ENCODE measurements around the gene CEP44. TPM values are rescaled to one million over a fixed set of nuclear protein-coding genes. Genes with fewer than 3 reads are reported as not detected.

The CEP44 gene
- total and polyA plus RNA-seq, 2 experiments from 2014 or later, result 6.1 to 8.1 TPM

GRCh38 chr4:174316954-174317353 lies 33.2 kb downstream of the CEP44 start:
- H3K36me3 ChIP-seq (ENCODE audit: low read depth), result no peaks in the 10 kb centered on the region
- no peaks in the 10 kb centered on the region for H3K9me2 ChIP-seq (ENCODE audit: insufficient read depth)
- H3K27ac ChIP-seq, result no peak overlapping the region
- peaks cover 17% of the 10 kb centered on the region; the same call in 1 of the 2 replicates for H3F3A ChIP-seq (ENCODE audit: insufficient read depth)
- in situ Hi-C loops (cut with MboI), result loop anchor here (25.0 kb wide), 1 partner anchor 805 kb away; no protein-coding TSS in a partner anchor
- no peak overlapping the region for H3K9ac ChIP-seq
- no peaks in the 10 kb centered on the region for H3K9me3 ChIP-seq (ENCODE audit: low read depth)
- no peaks in the 10 kb centered on the region for H3K27me3 ChIP-seq (replicated peaks; ENCODE audit: insufficient read depth)
- H3K4me1 ChIP-seq (ENCODE audit: insufficient read depth), result peaks cover 31% of the 10 kb centered on the region
- H3K79me2 ChIP-seq (ENCODE audit: insufficient read depth), result no peaks in the 10 kb centered on the region
- H3K4me3 ChIP-seq, result no peak overlapping the region
- WGBS, 2 experiments (ENCODE audit: low coverage in 1 of 2, low lambda C conversion rate in 2 of 2, missing lambda C conversion rate in 2 of 2), result 74 to 80% methylated on average over 2 of the region's 2 CpGs
- peak; percentile 44 for DNase-seq
- TF ChIP-seq EZH2 (IDR thresholded peaks at IDR 0.05; ENCODE audit: insufficient read depth, poor library complexity, severe bottlenecking), result no peak
- TF ChIP-seq EZH2phosphoT487 (IDR thresholded peaks at IDR 0.05; ENCODE audit: insufficient read depth, low read depth), result no peak
- no peak overlapping the region for H2AFZ ChIP-seq
- no peaks in the 10 kb centered on the region for H4K20me1 ChIP-seq (ENCODE audit: insufficient read depth)
- peak overlapping the region; percentile 9 for H3K4me2 ChIP-seq (ENCODE audit: unreplicated experiment)

- no peak overlapping the region for H3K4me3 ChIP-seq
- peaks cover 17% of the 10 kb centered on the region; the same call in 1 of the 2 replicates for H3F3A ChIP-seq (ENCODE audit: insufficient read depth)
- DNase-seq, result peak; percentile 5
- peaks cover 31% of the 10 kb centered on the region for H3K4me1 ChIP-seq (ENCODE audit: insufficient read depth)
- peak overlapping the region; percentile 9 for H3K4me2 ChIP-seq (ENCODE audit: unreplicated experiment)
- H3K27ac ChIP-seq, result no peak overlapping the region
- TF ChIP-seq EZH2phosphoT487 (IDR thresholded peaks at IDR 0.05; ENCODE audit: insufficient read depth, low read depth) (no peak), EZH2 (IDR thresholded peaks at IDR 0.05; ENCODE audit: insufficient read depth, poor library complexity, severe bottlenecking) (no peak)
- H3K27me3 ChIP-seq (replicated peaks; ENCODE audit: insufficient read depth), result no peaks in the 10 kb centered on the region
- H3K9ac ChIP-seq, result no peak overlapping the region
- no peaks in the 10 kb centered on the region for H3K79me2 ChIP-seq (ENCODE audit: insufficient read depth)
- no peak overlapping the region for H2AFZ ChIP-seq
- H3K36me3 ChIP-seq (ENCODE audit: low read depth), result no peaks in the 10 kb centered on the region
- no peaks in the 10 kb centered on the region for H3K9me3 ChIP-seq (ENCODE audit: low read depth)
- no peaks in the 10 kb centered on the region for H4K20me1 ChIP-seq (ENCODE audit: insufficient read depth)
- no peaks in the 10 kb centered on the region for H3K9me2 ChIP-seq (ENCODE audit: insufficient read depth)
- in situ Hi-C loops (cut with MboI), result loop anchor here (25.0 kb wide), 1 partner anchor 805 kb away; no protein-coding TSS in a partner anchor
Measured at GRCh38 chr4:174317531-174317930, 33.8 kb downstream of the CEP44 start.

GRCh38 chr4:174318829-174319764 lies 35.4 kb downstream of the CEP44 start:
- Histone ChIP-seq H2AFZ (peak overlapping the region; percentile 74), H3K36me3 (ENCODE audit: low read depth) (no peaks in the 10 kb centered on the region), H3K9me3 (ENCODE audit: low read depth) (no peaks in the 10 kb centered on the region), H3K4me2 (ENCODE audit: unreplicated experiment) (peak overlapping the region; percentile 13), H3K4me1 (ENCODE audit: insufficient read depth) (peaks cover 34% of the 10 kb centered on the region), H3K9me2 (ENCODE audit: insufficient read depth) (no peaks in the 10 kb centered on the region), H3K27ac (no peak overlapping the region), H4K20me1 (ENCODE audit: insufficient read depth) (no peaks in the 10 kb centered on the region), H3K9ac (no peak overlapping the region), H3F3A (ENCODE audit: insufficient read depth) (peaks cover 20% of the 10 kb centered on the region; the same call in 1 of the 2 replicates), H3K27me3 (replicated peaks; ENCODE audit: insufficient read depth) (no peaks in the 10 kb centered on the region), H3K79me2 (ENCODE audit: insufficient read depth) (no peaks in the 10 kb centered on the region), H3K4me3 (no peak overlapping the region)
- DNase-seq, result peak; percentile 50
- 52 to 53% methylated on average over 8 of the region's 8 CpGs for WGBS, 2 experiments (ENCODE audit: low coverage in 1 of 2, low lambda C conversion rate in 2 of 2, missing lambda C conversion rate in 2 of 2)
- in situ Hi-C loops (cut with MboI), result loop anchor here (25.0 kb wide), 1 partner anchor 807 kb away; no protein-coding TSS in a partner anchor
- TF ChIP-seq EZH2phosphoT487 (IDR thresholded peaks at IDR 0.05; ENCODE audit: insufficient read depth, low read depth) (no peak), EZH2 (IDR thresholded peaks at IDR 0.05; ENCODE audit: insufficient read depth, poor library complexity, severe bottlenecking) (no peak)

- no peaks in the 10 kb centered on the region for H3K79me2 ChIP-seq (ENCODE audit: insufficient read depth)
- H2AFZ ChIP-seq, result no peak overlapping the region
- H3F3A ChIP-seq (ENCODE audit: insufficient read depth), result peaks cover 22% of the 10 kb centered on the region; the same call in 1 of the 2 replicates
- WGBS, 2 experiments (ENCODE audit: low coverage in 1 of 2, low lambda C conversion rate in 2 of 2, missing lambda C conversion rate in 2 of 2), result 95 to 96% methylated on average over 5 of the region's 5 CpGs
- no peak for DNase-seq
- TF ChIP-seq EZH2 (IDR thresholded peaks at IDR 0.05; ENCODE audit: insufficient read depth, poor library complexity, severe bottlenecking) (no peak), EZH2phosphoT487 (IDR thresholded peaks at IDR 0.05; ENCODE audit: insufficient read depth, low read depth) (no peak)
- H3K9me2 ChIP-seq (ENCODE audit: insufficient read depth), result no peaks in the 10 kb centered on the region
- H3K4me2 ChIP-seq (ENCODE audit: unreplicated experiment), result no peak overlapping the region
- in situ Hi-C loops (cut with MboI), result loop anchor here (25.0 kb wide), 1 partner anchor 808 kb away; no protein-coding TSS in a partner anchor
- no peaks in the 10 kb centered on the region for H3K9me3 ChIP-seq (ENCODE audit: low read depth)
- no peaks in the 10 kb centered on the region for H3K27me3 ChIP-seq (replicated peaks; ENCODE audit: insufficient read depth)
- no peaks in the 10 kb centered on the region for H4K20me1 ChIP-seq (ENCODE audit: insufficient read depth)
- no peaks in the 10 kb centered on the region for H3K36me3 ChIP-seq (ENCODE audit: low read depth)
- no peak overlapping the region for H3K4me3 ChIP-seq
- peaks cover 37% of the 10 kb centered on the region for H3K4me1 ChIP-seq (ENCODE audit: insufficient read depth)
- no peak overlapping the region for H3K27ac ChIP-seq
- no peak overlapping the region for H3K9ac ChIP-seq
Measured at GRCh38 chr4:174320494-174321199, 36.9 kb downstream of the CEP44 start.

Measured in GM23248 (cell line).